H9 (cell line): ENCODE data around the gene MORC1. TPM values are rescaled to one million over a fixed set of nuclear protein-coding genes. Genes with fewer than 3 reads are reported as not detected.

ENCODE experiments used
- DNase-seq: peaks from one replicate; pipeline ENCODE4 v3.0.0-alpha.2; 2017
- H2AFZ ChIP-seq: one replicate; pipeline ENCODE4 v1.6.1; 2013; ENCODE audit warnings: mild to moderate bottlenecking, low read length, control low read depth, moderate library complexity
- H2AK5ac ChIP-seq: 2 replicates; pipeline ENCODE4 v1.6.1; 2013; ENCODE audit warnings: low read length, control low read depth, mixed read lengths; ENCODE audit not compliant: insufficient read length
- H2BK120ac ChIP-seq: one replicate; pipeline ENCODE4 v1.6.1; 2013; ENCODE audit warnings: low read depth, mild to moderate bottlenecking, low read length, control low read depth, inconsistent platforms; ENCODE audit not compliant: poor library complexity, severe bottlenecking
- H2BK12ac ChIP-seq: 2 replicates; pipeline ENCODE4 v1.6.1; 2013; ENCODE audit warnings: low read length, control low read depth, mixed read lengths, low read depth; ENCODE audit not compliant: insufficient read length
- H2BK15ac ChIP-seq: 2 replicates; pipeline ENCODE4 v1.6.1; 2013; ENCODE audit warnings: low read depth, low read length, control low read depth
- H2BK20ac ChIP-seq: one replicate; pipeline ENCODE4 v1.6.1; 2013; ENCODE audit warnings: low read depth, mild to moderate bottlenecking, low read length, control low read depth, inconsistent platforms; ENCODE audit not compliant: poor library complexity, severe bottlenecking
- H2BK5ac ChIP-seq: 2 replicates; pipeline ENCODE4 v1.6.1; 2013; ENCODE audit warnings: low read length, control low read depth, mixed read lengths; ENCODE audit not compliant: insufficient read length
- H3K14ac ChIP-seq: 2 replicates; pipeline ENCODE4 v1.6.1; 2013; ENCODE audit warnings: low read length, control low read depth; ENCODE audit not compliant: insufficient read depth
- H3K18ac ChIP-seq: 2 replicates; pipeline ENCODE4 v1.6.1; 2013; ENCODE audit warnings: low read depth, mild to moderate bottlenecking, mixed read lengths, low read length, control low read depth; ENCODE audit not compliant: insufficient read length
- H3K23ac ChIP-seq: 2 replicates; pipeline ENCODE4 v1.6.1; 2013; ENCODE audit warnings: low read length, control low read depth, mixed read lengths, low read depth; ENCODE audit not compliant: insufficient read length
- H3K23me2 ChIP-seq: 2 replicates; pipeline ENCODE4 v1.6.1; 2013; ENCODE audit warnings: low read depth, mild to moderate bottlenecking, mixed read lengths, low read length, control low read depth; ENCODE audit not compliant: insufficient read length, poor library complexity, severe bottlenecking
- H3K27ac ChIP-seq: 2 replicates; pipeline ENCODE4 v1.5.1; 2013; ENCODE audit warnings: low read length, control low read depth, mixed read lengths, low read depth; ENCODE audit not compliant: insufficient read length
- H3K27me3 ChIP-seq: 2 replicates; pipeline ENCODE4 v1.6.1; 2013; ENCODE audit warnings: low read length, control low read depth, inconsistent platforms; ENCODE audit not compliant: insufficient read depth
- H3K4ac ChIP-seq: 2 replicates; pipeline ENCODE4 v1.6.1; 2013; ENCODE audit warnings: low read depth, mild to moderate bottlenecking, control low read depth, inconsistent platforms, low read length, moderate library complexity
- H3K4me1 ChIP-seq: 2 replicates; pipeline ENCODE4 v1.6.1; 2013; ENCODE audit warnings: low read length, control low read depth, inconsistent platforms; ENCODE audit not compliant: insufficient read depth
- H3K4me2 ChIP-seq: 2 replicates; pipeline ENCODE4 v1.6.1; 2013; ENCODE audit warnings: low read length, control low read depth, mixed read lengths; ENCODE audit not compliant: insufficient read length, insufficient read depth
- H3K56ac ChIP-seq: 2 replicates; pipeline ENCODE4 v1.6.1; 2013; ENCODE audit warnings: low read depth, mild to moderate bottlenecking, mixed read lengths, low read length, control low read depth; ENCODE audit not compliant: insufficient read length
- H3K79me1 ChIP-seq: 2 replicates; pipeline ENCODE4 v1.6.1; 2013; ENCODE audit warnings: low read depth, mild to moderate bottlenecking, moderate library complexity, low read length, control low read depth, inconsistent platforms; ENCODE audit not compliant: insufficient read depth, poor library complexity, severe bottlenecking
- H3K79me2 ChIP-seq: 2 replicates; pipeline ENCODE4 v1.6.1; 2013; ENCODE audit warnings: low read length, control low read depth, inconsistent platforms; ENCODE audit not compliant: insufficient read depth
- H3K9ac ChIP-seq: 2 replicates; pipeline ENCODE4 v1.6.1; 2013; ENCODE audit warnings: low read length, control low read depth, mixed read lengths; ENCODE audit not compliant: insufficient read length; ENCODE audit errors: extremely low read depth
- H3K9me3 ChIP-seq: one replicate; pipeline ENCODE4 v1.6.1; 2013; ENCODE audit warnings: low read depth, low read length, inconsistent platforms; ENCODE audit not compliant: control insufficient read depth
- H3T11ph ChIP-seq: one replicate; pipeline ENCODE4 v1.6.1; 2013; ENCODE audit warnings: mild to moderate bottlenecking, low read length, control low read depth, inconsistent platforms
- H4K20me1 ChIP-seq: one replicate; pipeline ENCODE4 v1.6.1; 2013; ENCODE audit not compliant: control insufficient read depth, insufficient read length, insufficient read depth
- H4K5ac ChIP-seq: 2 replicates; pipeline ENCODE4 v1.6.1; 2013; ENCODE audit warnings: low read depth, mild to moderate bottlenecking, mixed read lengths, low read length, control low read depth; ENCODE audit not compliant: insufficient read length
- H4K8ac ChIP-seq: replicated peaks from 2 replicates; pipeline ENCODE4 v1.6.1; 2013; ENCODE audit warnings: low read length, control low read depth, mixed read lengths, low read depth; ENCODE audit not compliant: insufficient read length
- H4K91ac ChIP-seq: 2 replicates; pipeline ENCODE4 v1.6.1; 2013; ENCODE audit warnings: low read depth, mild to moderate bottlenecking, moderate library complexity, mixed read lengths, low read length, control low read depth; ENCODE audit not compliant: insufficient read length
- H3K27ac Mint-ChIP-seq, 3 experiments: 2 replicates in 2 of 3; 3 replicates in 1 of 3; pipeline ENCODE4 v1.8.0; 2020 to 2021; ENCODE audit warnings: mixed read lengths in 3 of 3, mild to moderate bottlenecking in 1 of 3, moderate library complexity in 1 of 3
- H3K27me3 Mint-ChIP-seq: 2 replicates; pipeline ENCODE4 v1.8.0; 2021; ENCODE audit warnings: low read depth, mild to moderate bottlenecking, moderate library complexity, mixed read lengths
- H3K36me3 Mint-ChIP-seq, 3 experiments: 2 replicates in 2 of 3; 3 replicates in 1 of 3; pipeline ENCODE4 v1.8.0; 2020 to 2021; ENCODE audit warnings: low read depth in 3 of 3, mixed read lengths in 3 of 3; ENCODE audit not compliant: insufficient read depth in 1 of 3
- H3K4me1 Mint-ChIP-seq, 2 experiments: 2 replicates each; pipeline ENCODE4 v1.8.0; 2020; ENCODE audit warnings: mixed read lengths in 2 of 2
- H3K4me3 Mint-ChIP-seq, 2 experiments: 2 replicates in 1 of 2; 3 replicates in 1 of 2; pipeline ENCODE4 v1.8.0; 2020 to 2021; ENCODE audit warnings: mild to moderate bottlenecking in 2 of 2, mixed read lengths in 2 of 2, moderate library complexity in 1 of 2
- H3K9me3 Mint-ChIP-seq, 2 experiments: 2 replicates in 1 of 2; 3 replicates in 1 of 2; pipeline ENCODE4 v1.8.0; 2020; ENCODE audit warnings: mild to moderate bottlenecking in 2 of 2, mixed read lengths in 2 of 2, moderate library complexity in 1 of 2
- total RNA-seq: library from RNA; stranded (reverse); gene quantifications from 2 replicates; pipeline ENCODE4 v1.2.1, GENCODE V29; 2021
- TF ChIP-seq, protein P1 (sequence below): fragments of 200-600 bp; sonication (generic); conservative IDR thresholded peaks from 3 replicates; pipeline ENCODE4 v1.8.0; 2021; ENCODE audit warnings: antibody characterized with exemption, mild to moderate bottlenecking

Gene MORC1
- total RNA-seq, 1 experiment from 2014 or later: not detected

DNA sequence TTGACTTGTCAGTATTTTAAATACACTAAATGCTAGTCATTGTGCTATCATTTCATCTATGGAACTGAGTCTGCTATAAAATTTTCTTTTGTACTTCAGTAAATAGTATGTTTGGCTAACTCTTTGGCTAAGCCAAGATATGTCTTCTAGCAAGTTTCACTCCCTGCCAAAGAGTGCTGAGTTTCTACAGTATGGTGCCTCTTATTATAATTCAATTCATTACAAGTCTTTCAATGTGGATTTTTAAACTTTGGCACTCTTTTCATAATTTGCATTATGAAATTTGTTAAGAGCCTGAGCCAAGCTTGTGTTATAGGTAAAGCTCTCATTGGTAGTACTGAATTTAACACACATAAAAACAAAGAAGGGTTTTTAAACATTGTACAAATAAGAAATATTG, 24.4 kb downstream of the MORC1 start:
- no peak overlapping the region for H3K9ac ChIP-seq
- no peaks in the 10 kb centered on the region for H3K23me2 ChIP-seq
- no peak overlapping the region for H2BK5ac ChIP-seq
- Mint-ChIP-seq H3K4me3 (no peak overlapping the region), H3K9me3 (no peaks in the 10 kb centered on the region), H3K36me3 (no peaks in the 10 kb centered on the region), H3K4me1 (peaks cover 0 to 5% of the 10 kb centered on the region in 2 experiments; a peak in 2 of 4 replicates), H3K27me3 (no peaks in the 10 kb centered on the region; the same call in 1 of the 2 replicates), H3K27ac (no peak overlapping the region)
- DNase-seq: no peak
- no peak overlapping the region for H2BK12ac ChIP-seq
- TF ChIP-seq, protein P1, sequence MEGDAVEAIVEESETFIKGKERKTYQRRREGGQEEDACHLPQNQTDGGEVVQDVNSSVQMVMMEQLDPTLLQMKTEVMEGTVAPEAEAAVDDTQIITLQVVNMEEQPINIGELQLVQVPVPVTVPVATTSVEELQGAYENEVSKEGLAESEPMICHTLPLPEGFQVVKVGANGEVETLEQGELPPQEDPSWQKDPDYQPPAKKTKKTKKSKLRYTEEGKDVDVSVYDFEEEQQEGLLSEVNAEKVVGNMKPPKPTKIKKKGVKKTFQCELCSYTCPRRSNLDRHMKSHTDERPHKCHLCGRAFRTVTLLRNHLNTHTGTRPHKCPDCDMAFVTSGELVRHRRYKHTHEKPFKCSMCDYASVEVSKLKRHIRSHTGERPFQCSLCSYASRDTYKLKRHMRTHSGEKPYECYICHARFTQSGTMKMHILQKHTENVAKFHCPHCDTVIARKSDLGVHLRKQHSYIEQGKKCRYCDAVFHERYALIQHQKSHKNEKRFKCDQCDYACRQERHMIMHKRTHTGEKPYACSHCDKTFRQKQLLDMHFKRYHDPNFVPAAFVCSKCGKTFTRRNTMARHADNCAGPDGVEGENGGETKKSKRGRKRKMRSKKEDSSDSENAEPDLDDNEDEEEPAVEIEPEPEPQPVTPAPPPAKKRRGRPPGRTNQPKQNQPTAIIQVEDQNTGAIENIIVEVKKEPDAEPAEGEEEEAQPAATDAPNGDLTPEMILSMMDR: no peak
- H3K23ac ChIP-seq: no peak overlapping the region
- no peak overlapping the region for H3K4me2 ChIP-seq
- no peaks in the 10 kb centered on the region for H3K4me1 ChIP-seq
- H3K79me1 ChIP-seq: no peaks in the 10 kb centered on the region
- H2BK20ac ChIP-seq: no peak overlapping the region
- H3K27ac ChIP-seq: no peak overlapping the region
- H3T11ph ChIP-seq: no peak overlapping the region
- no peak overlapping the region for H3K18ac ChIP-seq
- H2AFZ ChIP-seq: no peak overlapping the region
- no peak overlapping the region for H3K4ac ChIP-seq
- no peak overlapping the region for H2BK15ac ChIP-seq
- no peaks in the 10 kb centered on the region for H4K20me1 ChIP-seq
- no peak overlapping the region for H3K14ac ChIP-seq
- no peak overlapping the region for H4K5ac ChIP-seq
- no peak overlapping the region for H4K8ac ChIP-seq
- no peaks in the 10 kb centered on the region for H3K79me2 ChIP-seq
- no peaks in the 10 kb centered on the region for H3K9me3 ChIP-seq
- no peak overlapping the region for H2BK120ac ChIP-seq
- no peak overlapping the region for H4K91ac ChIP-seq
- no peaks in the 10 kb centered on the region for H3K27me3 ChIP-seq
- no peak overlapping the region for H2AK5ac ChIP-seq
- H3K56ac ChIP-seq: no peak overlapping the region
